Measurements from ENCODE around the gene EDC3. TPM values are rescaled to one million over a fixed set of nuclear protein-coding genes. Genes with fewer than 3 reads are reported as not detected.

Gene EDC3
- total and polyA plus RNA-seq, 9 of the 15 experiments (the other 6 are each of a cell fraction or from before 2014, with no cell fraction given): 11.7 to 63.9 (median 32.8) TPM

- CTCF ChIA-PET (ENCODE audit: low intra/inter-chr PET ratio): interaction anchor here (0.7 kb wide), 1 partner anchor 243 kb away, joined by 3 read pairs; no protein-coding TSS in a partner anchor
- peak; percentile 58 to 76 (median 64) for DNase-seq (ENCODE audit: extremely low read depth in 1 of 4, low spot score in 3 of 4)
- Histone ChIP-seq H3K9me1 (ENCODE audit: control insufficient read depth, insufficient read depth, low read length) (peaks cover 13% of the 10 kb centered on the region), H3K27ac (ENCODE audit: extremely low read depth, low read depth, low read length) (peak overlapping the region; percentile 84), H3K9ac (ENCODE audit: insufficient read depth in 1 of 2, low read depth in 2 of 2, low read length in 2 of 2) (peak overlapping the region; percentile 91 to 98), H3K9me3 (replicated peaks; ENCODE audit: control insufficient read depth, insufficient read depth, low read depth, low read length) (no peaks in the 10 kb centered on the region), H2AFZ (ENCODE audit: low read depth, low read length) (peak overlapping the region; percentile 96), H3K27me3 (ENCODE audit: control insufficient read depth in 2 of 2, insufficient read depth in 2 of 2, low read length in 2 of 2) (no peaks in the 10 kb centered on the region; a peak in 1 of 5 replicates), H3K36me3 (ENCODE audit: control insufficient read depth, insufficient read depth, low read length) (peaks cover 44% of the 10 kb centered on the region; the same call in 2 of the 3 replicates), H3K4me2 (ENCODE audit: insufficient read depth, low read length) (peak overlapping the region; percentile 92), H3K4me1 (replicated peaks in 1 of 2; ENCODE audit: control insufficient read depth in 2 of 2, insufficient read depth in 2 of 2, low read length in 2 of 2) (peaks cover 15 to 48% of the 10 kb centered on the region in 2 experiments; a peak in 4 of 5 replicates), H4K20me1 (replicated peaks; ENCODE audit: control insufficient read depth, insufficient read depth, low read length) (peaks cover 52% of the 10 kb centered on the region), H3K79me2 (ENCODE audit: control insufficient read depth, insufficient read depth, low read length) (peaks cover 61% of the 10 kb centered on the region), H3K4me3 (peak overlapping the region; percentile 89)
- peak; percentile 3 for ATAC-seq
- WGBS (ENCODE audit: insufficient coverage, low coverage, missing lambda C conversion rate): 1% methylated on average over 18 of the region's 18 CpGs
- intact Hi-C loops (cut with micrococcal nuclease) (loop anchor here (5.0 to 10.0 kb wide), 2 partner anchors 244 to 622 kb away; partner anchors contain the start of genes PML and STOML1), in situ Hi-C loops (cut with MboI) (no loop called here)
- POLR2A ChIA-PET: interaction anchor here (0.6 to 9.7 kb wide), 6 partner anchors 9 to 310 kb away, joined by 3 to 111 read pairs (median 3); no protein-coding TSS in a partner anchor
- no TSS peak for BruUV-seq (replicated peaks)
- FAIRE-seq: peak; percentile 49
- TF ChIP-seq MITF (IDR thresholded peaks at IDR 0.05) (no peak), SP2 (IDR thresholded peaks at IDR 0.05; ENCODE audit: extremely low read depth, low read depth, low read length, poor library complexity, severe bottlenecking) (no peak), ELK1 (CRISPR knock-in tag; IDR thresholded peaks at IDR 0.05) (no peak), CHD7 (IDR thresholded peaks at IDR 0.05; ENCODE audit: low read depth, low read length) (no peak), THAP7 (CRISPR knock-in tag; IDR thresholded peaks at IDR 0.05) (no peak), ZNF561 (CRISPR knock-in tag; conservative IDR thresholded peaks at IDR 0.05) (no peak)
Measured at GRCh38 chr15:74616366-74616939, 79.4 kb downstream of the EDC3 start.

Measured in K562 (cell line).